ENCODE results near the gene SAMD15.
A peak's percentile ranks its signal among the peaks of the same experiment; 100 is the strongest.
"Not testable (repeated sequence)": the region's sequence is repeated elsewhere in the genome, so short reads cannot be mapped to it uniquely, and the experiment has no call there.

The SAMD15 gene

GRCh38 chr14:77376771-77377501 is at the start of gene SAMD15, which contains the start of gene TMED8:
Gene SAMD15, plus strand, starts transcription at chr14:77377379. Its CDS starts 40 bp downstream, at chr14:77377419.
Gene TMED8, minus strand, starts transcription at chr14:77377094. Its CDS starts 41 bp downstream, at chr14:77377053.
- DNase-seq (ENCODE audit: low spot score) = peak; percentile 94
- no peak for TF ChIP-seq CTCF (IDR thresholded peaks at IDR 0.05; ENCODE audit: extremely low read depth, missing control alignments)

GRCh38 chr14:77329872-77330271 is 47.3 kb upstream of the SAMD15 start:
- no peak for DNase-seq (ENCODE audit: low spot score)
- TF ChIP-seq CTCF (IDR thresholded peaks at IDR 0.05; ENCODE audit: extremely low read depth, missing control alignments) = no peak

GRCh38 chr14:77335576-77335975 is 41.6 kb upstream of the SAMD15 start:
- TF ChIP-seq CTCF (IDR thresholded peaks at IDR 0.05; ENCODE audit: extremely low read depth, missing control alignments) = no peak

GRCh38 chr14:77337255-77337654 is 39.9 kb upstream of the SAMD15 start:
- not testable (repeated sequence) for DNase-seq (ENCODE audit: low spot score)

More at GRCh38 chr14:77335576-77335975, 41.6 kb upstream of the SAMD15 start:
- DNase-seq (ENCODE audit: low spot score) = no peak

- no peak for DNase-seq (ENCODE audit: low spot score)
Measured at GRCh38 chr14:77337880-77338279, 39.3 kb upstream of the SAMD15 start.

GRCh38 chr14:77338302-77338701 is 38.9 kb upstream of the SAMD15 start:
- DNase-seq (ENCODE audit: low spot score) = no peak
- TF ChIP-seq CTCF (IDR thresholded peaks at IDR 0.05; ENCODE audit: extremely low read depth, missing control alignments) = no peak

More at GRCh38 chr14:77337880-77338279, 39.3 kb upstream of the SAMD15 start:
- TF ChIP-seq CTCF (IDR thresholded peaks at IDR 0.05; ENCODE audit: extremely low read depth, missing control alignments) = no peak

- TF ChIP-seq CTCF (IDR thresholded peaks at IDR 0.05; ENCODE audit: extremely low read depth, missing control alignments) = no peak
Measured at GRCh38 chr14:77339407-77339806, 37.8 kb upstream of the SAMD15 start.

GRCh38 chr14:77340389-77340788 is 36.8 kb upstream of the SAMD15 start:
- no peak for DNase-seq (ENCODE audit: low spot score)
- no peak for TF ChIP-seq CTCF (IDR thresholded peaks at IDR 0.05; ENCODE audit: extremely low read depth, missing control alignments)

More at GRCh38 chr14:77339407-77339806, 37.8 kb upstream of the SAMD15 start:
- DNase-seq (ENCODE audit: low spot score) = no peak

Measured in GM20000 (cell line).